GM19238 (cell line): ENCODE measurements around the gene WDTC1.
"Not testable (repeated sequence)": the region's sequence is repeated elsewhere in the genome, so short reads cannot be mapped to it uniquely, and the experiment has no call there.

ENCODE experiments used
- DNase-seq: peaks from one replicate; pipeline ENCODE4 v3.0.0; 2011; ENCODE audit warnings: low spot score; ENCODE audit not compliant: insufficient read length

Gene WDTC1, protein sequence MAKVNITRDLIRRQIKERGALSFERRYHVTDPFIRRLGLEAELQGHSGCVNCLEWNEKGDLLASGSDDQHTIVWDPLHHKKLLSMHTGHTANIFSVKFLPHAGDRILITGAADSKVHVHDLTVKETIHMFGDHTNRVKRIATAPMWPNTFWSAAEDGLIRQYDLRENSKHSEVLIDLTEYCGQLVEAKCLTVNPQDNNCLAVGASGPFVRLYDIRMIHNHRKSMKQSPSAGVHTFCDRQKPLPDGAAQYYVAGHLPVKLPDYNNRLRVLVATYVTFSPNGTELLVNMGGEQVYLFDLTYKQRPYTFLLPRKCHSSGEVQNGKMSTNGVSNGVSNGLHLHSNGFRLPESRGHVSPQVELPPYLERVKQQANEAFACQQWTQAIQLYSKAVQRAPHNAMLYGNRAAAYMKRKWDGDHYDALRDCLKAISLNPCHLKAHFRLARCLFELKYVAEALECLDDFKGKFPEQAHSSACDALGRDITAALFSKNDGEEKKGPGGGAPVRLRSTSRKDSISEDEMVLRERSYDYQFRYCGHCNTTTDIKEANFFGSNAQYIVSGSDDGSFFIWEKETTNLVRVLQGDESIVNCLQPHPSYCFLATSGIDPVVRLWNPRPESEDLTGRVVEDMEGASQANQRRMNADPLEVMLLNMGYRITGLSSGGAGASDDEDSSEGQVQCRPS

DNA sequence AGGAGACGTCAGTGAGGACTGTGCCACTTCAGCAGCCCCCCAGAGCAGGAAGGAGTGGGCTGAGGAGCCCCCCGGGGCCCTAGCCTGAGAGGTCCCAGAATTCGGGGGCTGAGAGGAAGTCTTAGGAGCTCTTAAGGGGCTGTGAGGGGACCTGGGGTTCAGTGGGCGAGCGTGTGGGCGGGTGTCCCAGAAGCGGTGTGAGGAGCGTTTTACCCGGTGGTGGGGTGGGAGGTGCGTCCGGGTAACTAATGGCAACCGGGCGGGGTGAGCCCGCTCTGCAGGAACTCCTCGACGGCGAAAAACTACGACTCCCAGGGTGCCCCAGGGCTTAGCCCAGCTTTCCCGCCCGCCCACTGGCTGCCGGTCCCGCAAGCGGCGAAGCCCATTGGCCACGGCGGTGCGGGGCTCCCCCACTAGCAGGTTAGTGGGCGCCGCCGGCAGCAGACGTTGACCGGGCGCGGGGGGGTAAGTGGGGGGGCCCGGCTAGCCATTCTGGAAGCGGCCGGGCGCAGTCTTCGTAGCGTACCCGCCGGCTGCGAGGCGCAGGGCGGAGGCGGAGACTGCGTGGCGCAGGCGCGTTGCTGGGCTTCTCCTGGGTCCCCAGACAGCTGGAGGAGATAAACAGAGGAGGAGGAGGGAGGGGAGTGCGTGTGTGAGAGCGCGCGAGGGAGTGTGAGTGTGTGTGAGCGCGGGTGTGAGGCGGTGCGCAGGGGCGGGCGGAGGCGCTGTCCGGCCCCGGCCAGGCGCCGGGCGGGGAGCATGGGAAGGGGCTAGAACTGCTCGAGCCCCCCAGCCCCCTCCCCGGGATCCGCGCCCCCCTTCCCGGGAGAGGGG, at the start of gene WDTC1:
WDTC1 (plus strand) TSS at position 584 of the 834 bp plus-strand sequence. CDS start 26,423 bp downstream, outside the sequence.
- DNase-seq: peak; percentile 91

DNA sequence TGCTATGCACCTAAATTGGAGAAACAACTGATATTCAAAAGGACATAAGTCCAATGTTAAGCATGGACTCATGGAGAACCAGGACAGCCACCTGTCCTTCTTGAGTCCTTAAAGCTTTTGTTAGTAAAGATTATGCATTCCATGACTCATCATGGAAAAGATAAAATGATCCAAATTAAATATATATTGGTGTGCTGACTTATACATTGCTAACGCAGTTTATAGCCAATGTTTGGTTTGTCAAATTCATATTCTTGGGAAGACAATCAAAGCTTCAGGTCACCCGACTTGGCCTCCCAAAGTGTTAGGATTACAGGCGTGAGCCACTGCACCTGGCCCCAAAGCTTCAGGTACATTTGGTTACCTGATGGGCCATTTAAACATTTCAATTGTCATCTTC, 49.8 kb upstream of the WDTC1 start:
- not testable (repeated sequence) for DNase-seq

DNA sequence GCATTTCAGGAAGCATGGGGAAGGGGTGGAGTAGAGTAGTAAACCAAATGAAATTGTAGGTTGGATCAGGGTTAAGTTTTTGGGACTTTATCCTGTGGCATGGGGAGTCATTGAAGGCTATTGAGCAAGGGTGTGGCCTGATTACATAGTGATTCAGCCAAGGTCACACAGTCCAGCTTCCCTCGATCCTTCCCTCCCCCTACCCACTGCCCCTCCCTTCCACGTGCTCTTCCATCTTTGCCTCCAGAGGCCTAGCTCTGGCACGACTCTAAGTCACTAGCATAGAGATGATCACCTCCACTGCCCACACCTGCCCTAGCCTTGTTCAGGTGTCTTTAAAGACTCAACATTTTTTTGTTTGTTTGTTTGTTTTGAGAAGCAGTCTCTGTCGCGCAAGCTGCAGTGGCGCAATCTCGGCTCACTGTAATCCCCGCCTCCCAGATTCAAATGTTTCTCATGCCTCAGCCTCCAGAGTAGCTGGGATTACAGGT, 42.3 kb upstream of the WDTC1 start:
- no peak for DNase-seq

DNA sequence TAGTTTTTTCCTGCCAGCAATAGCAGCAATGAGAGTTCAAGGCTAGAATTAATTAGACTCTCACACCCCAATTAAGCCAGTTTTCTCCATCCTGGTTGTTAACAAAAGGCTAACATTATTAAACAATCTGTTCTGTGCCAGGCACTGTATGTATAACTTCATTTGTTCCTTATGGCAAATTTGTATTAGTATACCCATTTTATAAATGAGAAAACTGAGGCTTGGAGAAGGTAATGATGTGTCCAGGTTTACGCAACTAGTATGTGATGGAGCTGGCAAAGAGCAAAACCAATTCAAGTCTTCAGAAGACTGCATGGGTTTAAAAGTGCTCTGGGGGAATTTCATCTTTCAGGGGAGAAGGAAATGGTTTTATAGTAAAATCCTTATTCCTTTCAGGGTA, 41.2 kb upstream of the WDTC1 start:
- no peak for DNase-seq

DNA sequence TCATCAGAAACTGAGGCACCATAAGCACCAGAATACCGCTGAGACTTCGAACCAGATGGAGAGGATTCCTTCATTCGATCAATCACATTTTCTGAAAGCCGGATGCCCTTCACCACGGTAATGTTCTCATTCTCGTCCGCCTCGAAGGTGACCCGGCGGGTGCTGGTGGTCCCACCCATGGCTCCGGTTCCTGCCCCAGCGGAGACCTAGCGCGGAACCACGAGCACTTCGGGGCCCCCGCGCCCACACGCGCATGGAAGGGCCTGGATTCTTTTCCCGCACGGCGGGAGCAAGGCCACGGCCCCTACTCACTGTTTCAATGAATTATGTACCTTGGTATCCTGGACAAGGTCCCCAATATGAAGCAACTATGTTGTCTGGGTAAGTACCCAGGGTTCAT, 33.1 kb upstream of the WDTC1 start:
- DNase-seq: no peak

DNA sequence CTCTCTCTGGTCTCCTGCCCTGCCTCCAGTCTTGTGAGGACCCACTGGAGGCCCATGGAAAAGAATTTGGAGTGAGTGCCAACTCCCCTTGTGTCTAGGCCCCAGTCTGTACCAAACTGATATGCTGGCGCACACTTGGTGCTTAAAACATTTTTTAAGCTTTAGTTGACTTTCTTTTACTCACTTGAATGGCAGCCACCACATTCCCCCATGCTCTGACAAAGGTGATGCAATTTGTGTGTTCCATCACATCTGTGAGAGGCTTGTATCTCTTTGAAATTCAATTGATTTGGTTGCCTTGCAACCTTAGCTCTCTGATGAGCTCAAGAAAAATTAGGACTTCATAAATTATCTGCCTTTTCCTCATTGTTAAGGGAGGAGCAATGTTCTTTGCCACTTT, 30.5 kb upstream of the WDTC1 start:
- DNase-seq: no peak

DNA sequence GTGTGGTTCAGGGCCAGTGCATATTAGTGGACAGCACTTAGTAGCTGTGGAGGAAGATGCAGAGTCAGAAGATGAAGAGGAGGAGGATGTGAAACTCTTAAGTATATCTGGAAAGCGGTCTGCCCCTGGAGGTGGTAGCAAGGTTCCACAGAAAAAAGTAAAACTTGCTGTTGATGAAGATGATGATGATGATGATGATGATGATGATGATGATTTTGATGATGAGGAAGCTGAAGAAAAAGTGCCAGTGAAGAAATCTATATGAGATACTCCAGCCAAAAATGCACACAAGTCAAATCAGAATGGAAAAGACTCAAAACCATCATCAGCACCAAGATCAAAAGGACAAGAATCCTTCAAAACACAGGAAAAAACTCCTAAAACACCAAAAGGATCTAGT, 27.2 kb upstream of the WDTC1 start:
- not testable (repeated sequence) for DNase-seq

DNA sequence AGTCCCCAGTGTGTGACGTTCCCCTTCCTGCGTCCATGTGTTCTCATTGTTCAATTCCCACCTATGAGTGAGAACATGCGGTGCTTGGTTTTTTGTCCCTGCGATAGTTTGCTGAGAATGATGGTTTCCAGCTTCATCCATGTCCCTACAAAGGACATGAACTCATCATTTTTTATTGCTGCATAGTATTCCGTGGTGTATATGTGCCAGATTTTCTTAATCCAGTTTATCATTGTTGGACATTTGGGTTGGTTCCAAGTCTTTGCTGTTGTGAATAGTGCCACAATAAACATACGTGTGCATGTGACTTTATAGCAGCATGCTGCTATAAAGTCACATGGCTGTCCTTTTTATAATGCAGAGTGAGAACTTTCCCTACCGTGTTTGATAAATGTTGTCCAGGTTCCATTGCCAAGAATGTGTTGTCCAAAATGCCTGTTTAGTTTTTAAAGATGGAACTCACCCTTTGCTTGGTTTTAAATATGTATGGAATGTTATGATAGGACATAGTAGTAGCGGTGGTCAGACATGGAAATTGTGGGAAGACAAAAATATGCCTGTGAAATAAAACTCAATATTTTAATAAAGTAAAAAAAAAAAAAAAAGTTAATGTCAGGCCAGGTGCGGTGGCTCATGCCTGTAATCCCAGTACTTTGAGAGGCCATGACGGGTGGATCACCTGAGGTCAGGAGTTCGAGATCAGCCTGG, 26.1 kb upstream of the WDTC1 start:
- not testable (repeated sequence) for DNase-seq

DNA sequence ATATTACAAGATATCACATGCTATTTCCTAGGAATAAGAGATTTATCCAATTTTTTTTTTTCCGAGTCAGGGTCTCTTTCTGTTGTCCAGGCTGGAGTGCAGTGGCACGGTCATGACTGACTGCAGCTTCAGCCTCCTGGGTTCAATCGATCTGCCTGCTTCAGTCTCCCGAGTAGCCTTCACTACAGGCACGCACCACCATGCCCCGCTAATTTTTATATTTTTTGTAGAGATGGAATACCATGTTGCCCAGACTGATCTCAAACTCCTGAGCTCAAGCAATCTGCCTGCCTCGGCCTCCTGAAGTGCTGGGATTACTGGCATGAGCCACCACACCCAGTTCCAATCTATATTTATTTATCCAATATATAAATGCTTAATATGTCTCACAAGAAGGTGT, 18.0 kb upstream of the WDTC1 start:
- no peak for DNase-seq

DNA sequence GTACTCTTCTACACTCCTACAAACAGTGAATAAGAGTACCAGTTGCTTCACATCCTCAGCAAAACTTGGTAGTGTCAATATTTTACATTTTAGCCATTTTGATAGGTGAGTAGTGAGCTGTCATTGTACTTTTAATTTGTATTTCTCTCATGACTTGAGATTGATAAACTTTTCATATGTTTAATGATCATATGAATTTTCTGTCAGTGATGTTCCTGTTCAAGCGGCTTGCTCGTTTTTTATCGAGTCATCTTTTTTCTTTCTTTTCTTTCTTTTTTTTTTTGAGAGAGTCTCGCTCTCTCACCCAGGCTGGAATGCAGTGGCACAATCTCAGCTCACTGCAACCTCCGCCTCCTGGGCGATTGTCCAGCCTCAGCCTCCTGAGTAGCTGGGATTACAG, 17.0 kb upstream of the WDTC1 start:
- DNase-seq: no peak

DNA sequence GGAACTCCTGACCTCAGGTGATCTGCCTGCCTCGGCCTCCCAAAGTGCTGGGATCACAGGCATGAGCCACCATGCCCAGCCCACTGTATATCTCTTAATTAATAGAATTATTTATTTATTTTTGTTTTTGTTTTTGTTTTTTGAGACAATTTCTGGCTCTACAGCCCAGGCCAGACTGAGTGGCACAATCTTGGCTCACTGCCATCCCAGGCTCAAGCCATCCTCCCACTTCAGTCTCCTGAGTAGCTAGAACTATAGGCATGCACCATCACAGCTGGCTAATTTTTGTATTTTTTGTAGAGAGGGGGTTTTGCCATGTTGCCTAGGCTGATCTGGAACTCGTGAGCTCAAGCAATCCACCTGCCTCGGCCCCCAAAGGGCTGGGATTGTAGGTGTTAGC, 15.7 kb upstream of the WDTC1 start:
- no peak for DNase-seq

DNA sequence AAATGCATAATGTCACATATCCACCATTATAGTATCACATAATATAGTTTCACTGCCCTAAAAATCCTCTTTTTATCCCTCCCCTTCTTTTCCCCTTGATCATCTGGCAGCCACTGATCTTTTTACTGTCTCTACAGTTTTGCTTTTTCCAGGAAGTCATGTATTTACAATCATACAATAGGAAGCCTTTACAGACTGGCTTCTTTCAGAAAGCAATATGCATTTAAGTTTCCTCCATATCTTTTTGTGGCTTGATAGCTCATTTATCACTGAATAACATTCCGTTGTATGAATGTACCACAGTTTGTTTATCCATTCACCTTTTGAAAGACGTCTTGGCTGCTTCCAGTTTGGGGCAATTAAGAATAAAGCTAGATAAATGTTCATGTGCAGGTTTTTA, 14.3 kb upstream of the WDTC1 start:
- DNase-seq: no peak

DNA sequence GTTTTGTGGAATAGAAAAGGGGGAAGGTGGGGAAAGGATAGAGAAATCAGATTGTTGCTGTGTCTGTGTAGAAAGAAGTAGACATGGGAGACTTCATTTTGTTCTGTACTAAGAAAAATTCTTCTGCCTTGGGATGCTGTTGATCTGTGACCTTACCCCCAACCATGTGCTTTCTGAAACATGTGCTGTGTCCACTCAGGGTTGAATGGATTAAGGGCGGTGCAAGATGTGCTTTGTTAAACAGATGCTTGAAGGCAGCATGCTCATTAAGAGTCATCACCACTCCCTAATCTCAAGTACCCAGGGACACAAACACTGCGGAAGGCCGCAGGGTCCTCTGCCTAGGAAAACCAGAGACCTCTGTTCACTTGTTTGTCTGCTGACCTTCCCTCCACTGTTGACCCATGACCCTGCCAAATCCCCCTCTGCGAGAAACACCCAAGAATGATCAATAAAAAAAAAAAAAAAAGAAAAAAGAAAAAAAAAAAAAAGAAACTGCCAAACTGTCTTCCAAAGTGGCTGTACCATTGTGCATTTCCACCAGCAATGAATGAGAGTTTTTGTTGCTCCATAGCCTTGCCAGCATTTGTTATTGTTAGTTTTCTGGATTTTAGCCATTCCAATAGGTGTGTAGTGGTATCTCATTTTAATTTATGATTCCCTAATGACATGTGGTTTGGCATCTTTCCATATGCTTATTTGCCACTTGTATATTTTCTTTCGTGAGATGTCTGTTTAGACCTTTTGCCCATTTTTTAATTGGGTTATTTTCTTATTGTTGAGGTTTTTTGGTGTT, 13.5 kb upstream of the WDTC1 start:
- not testable (repeated sequence) for DNase-seq

DNA sequence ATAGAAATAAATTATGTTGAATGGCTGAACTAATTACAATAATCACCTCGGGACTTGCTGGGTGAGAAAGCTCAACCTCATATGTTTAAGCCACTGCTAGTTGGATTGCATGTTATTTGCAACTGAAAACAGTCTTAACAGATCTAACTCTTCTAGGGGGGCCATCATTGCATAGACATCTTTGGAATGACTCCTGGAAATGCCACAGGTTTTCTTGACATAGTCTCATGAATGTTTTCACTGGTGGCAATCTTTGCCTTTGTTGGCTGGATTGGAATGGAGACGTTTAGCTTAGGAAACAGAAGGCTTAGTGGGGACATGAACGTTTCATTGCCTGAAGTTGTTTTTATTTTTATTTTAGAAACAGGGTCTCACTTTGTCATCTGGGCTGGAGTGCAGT, 8.8 kb upstream of the WDTC1 start:
- no peak for DNase-seq

DNA sequence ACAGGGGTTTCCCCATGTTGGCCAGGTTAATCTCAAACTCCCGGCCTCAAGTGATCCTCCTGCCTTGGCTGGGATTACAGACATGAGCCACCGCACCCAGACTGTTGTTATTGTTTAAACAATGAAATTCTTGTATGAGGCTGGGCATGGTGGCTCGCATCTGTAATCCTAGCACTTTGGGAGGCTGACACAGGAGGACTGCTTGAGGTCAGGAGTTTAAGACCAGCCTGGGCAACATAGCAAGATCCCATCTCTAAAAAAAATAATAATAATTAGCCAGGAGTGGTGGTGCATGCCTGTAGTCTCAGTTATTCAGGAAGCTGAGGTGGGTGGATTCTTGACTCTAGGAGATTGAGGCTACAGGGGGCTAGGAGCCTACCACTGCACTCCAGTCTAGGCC, 6.7 kb upstream of the WDTC1 start:
- DNase-seq: no peak

DNA sequence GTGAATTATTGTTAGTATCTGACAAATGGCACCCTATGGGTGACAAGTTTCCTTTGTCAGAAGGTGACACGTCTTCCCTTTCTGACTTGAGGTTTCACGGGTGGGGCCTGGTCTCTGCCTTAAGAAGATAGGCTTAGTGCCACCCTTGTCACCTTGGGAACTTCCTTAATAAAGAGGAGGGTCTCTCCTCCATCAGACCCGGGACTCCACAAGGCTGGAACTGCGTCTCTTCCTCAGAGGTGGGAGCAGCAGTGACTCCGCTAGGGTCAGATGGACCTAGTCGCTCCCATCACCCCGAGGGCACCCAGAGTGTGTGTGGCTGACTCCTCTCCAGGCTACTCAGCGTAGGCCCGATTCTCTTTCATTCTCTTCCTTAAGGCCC, 774 bp upstream of the WDTC1 start:
- DNase-seq: no peak

DNA sequence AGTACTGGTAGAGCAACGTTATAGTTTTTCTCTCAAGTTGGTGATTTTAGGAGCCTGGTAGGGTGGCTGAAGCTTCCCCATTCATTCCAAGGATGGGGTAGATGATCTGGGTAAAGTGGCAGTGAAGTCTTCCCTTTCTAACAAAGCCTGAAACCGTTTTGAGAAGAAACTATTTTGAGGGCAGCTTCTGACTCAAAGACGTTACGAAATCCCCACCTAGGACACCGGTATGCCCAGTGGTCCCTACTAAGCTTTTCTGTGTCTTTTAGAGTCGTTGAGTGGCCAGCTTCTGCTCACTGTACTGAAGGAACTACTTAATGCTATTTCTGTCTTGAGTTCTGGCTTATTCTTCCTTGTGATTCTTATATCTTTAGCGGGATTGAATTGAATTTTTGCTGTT, 1.4 kb downstream of the WDTC1 start:
- no peak for DNase-seq

DNA sequence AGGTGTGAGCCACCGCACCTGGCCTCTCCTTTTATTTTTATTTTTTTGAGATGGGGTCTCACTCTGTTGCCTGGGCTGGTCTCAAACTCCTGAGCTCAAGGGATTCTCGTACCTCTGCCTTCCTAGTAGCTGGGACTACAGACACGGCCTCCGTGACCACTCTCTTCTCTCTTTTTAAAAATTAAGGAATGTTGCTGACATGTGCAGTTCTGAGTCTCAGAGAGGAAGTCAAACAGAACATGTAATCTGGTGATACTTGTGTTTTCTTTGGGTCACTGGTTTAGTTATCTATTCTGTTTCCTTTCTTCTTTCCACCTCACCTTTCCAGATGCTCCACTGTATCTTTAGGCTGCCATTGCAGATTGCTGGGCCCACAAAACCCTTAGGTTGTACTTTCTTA, 2.7 kb downstream of the WDTC1 start:
- no peak for DNase-seq

DNA sequence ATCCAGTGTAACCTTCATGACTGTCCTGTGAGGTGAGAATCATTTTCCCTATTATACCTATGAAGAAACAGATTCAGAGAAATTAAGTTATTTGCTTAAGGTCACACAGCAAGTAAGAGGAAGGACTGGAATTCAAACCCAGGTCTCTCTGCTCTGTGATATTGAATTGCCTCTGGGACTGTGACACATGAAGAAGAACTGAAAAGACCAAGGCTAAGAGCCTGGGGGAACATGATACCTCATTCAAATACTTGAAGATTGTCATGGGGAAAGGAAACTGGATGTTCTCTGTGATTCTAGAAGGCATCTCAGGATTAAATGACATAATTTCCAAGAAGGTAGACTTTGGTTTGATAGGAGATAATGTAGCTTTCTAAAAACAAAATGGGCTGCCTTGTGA, 3.6 kb downstream of the WDTC1 start:
- no peak for DNase-seq

DNA sequence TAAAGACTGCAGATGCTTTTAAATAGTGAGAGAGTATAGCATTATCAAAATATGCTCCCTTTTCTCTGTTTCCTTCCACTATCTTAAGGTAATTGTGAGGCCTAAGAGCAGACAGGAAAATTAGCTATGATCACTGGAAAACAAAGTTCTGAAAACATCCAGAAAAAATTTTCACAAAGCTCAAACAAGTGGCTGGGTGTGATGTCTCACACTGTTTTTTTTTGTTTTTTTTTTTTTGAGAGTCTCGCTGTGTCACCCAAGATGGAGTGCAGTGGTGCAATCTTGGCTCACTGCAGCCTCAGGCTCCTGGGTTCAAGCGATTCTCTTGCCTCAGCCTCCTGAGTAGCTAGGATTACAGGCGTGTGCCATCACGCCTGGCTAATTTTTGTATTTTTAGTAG, 7.2 kb downstream of the WDTC1 start:
- DNase-seq: no peak

DNA sequence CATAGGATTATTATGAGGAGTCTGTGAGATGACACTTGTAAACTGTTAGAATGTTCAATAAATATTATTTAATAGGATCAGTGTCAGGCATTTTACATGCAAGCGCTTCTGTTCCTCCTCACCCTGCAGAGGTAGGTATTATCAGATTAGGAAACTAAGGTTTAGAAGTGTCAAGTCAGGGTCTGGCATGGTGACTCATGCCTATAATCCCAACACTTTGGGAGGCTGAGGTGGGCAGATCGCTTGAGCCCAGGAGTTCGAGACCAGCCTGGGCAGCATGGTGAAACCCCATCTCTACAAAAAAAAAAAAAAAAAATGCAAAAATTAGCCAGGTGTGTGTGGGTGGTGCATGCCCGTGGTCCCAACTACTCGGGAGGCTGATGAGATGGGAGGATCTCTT, 9.2 kb downstream of the WDTC1 start:
- not testable (repeated sequence) for DNase-seq
